ENCODE results near the gene KIAA0825.
A peak's percentile ranks its signal among the peaks of the same experiment; 100 is the strongest.
"Not testable (repeated sequence)": the region's sequence is repeated elsewhere in the genome, so short reads cannot be mapped to it uniquely, and the experiment has no call there.

Gene KIAA0825

GRCh38 chr5:94613583-94613982 lies 4.8 kb downstream of the KIAA0825 start:
- H3K4me3 Mint-ChIP-seq = no peak overlapping the region
- H3K27me3 Mint-ChIP-seq (ENCODE audit: low read depth, poor library complexity) = no peaks in the 10 kb centered on the region
- peaks cover 18% of the 10 kb centered on the region for H3K4me1 Mint-ChIP-seq
- no peaks in the 10 kb centered on the region for H3K36me3 Mint-ChIP-seq (ENCODE audit: low read depth)
- H3K9me3 Mint-ChIP-seq = no peaks in the 10 kb centered on the region
- DNase-seq = no peak
- no peak for TF ChIP-seq CTCF (IDR thresholded peaks at IDR 0.05)
- no peak overlapping the region for H3K27ac Mint-ChIP-seq

DNA sequence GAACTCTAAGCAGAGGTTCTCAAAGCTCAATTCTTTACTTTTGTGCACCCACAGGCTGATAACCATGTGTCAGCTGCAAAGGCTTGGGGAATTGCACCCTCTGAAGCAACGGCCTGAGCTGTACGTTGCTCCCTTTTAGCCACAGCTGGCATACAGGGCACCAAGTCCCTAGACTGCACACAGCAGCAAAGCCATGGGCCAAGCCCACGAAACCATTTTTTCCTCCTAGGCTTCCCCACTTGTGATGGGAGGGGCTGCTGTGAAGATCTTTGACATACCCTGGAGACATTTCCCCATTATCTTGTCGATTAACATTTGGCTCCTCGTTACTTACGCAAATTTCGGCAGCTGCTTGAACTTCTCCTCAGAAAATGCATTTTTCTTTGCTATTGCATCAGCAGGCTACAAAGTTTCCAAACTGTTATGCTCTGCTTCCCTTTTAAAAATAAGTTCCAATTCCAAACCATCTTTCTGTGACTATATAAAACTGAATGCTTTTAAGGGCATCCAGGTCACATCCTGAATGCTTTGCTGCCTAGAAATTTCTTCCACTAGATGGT lies 23.0 kb downstream of the KIAA0825 start:
- Mint-ChIP-seq H3K9me3 (no peaks in the 10 kb centered on the region), H3K27me3 (ENCODE audit: low read depth, poor library complexity) (no peaks in the 10 kb centered on the region), H3K4me1 (no peaks in the 10 kb centered on the region), H3K27ac (no peak overlapping the region), H3K4me3 (no peak overlapping the region), H3K36me3 (ENCODE audit: low read depth) (no peaks in the 10 kb centered on the region)
- DNase-seq = no peak
- no peak for TF ChIP-seq CTCF (IDR thresholded peaks at IDR 0.05)

GRCh38 chr5:94577466-94578245 lies 40.7 kb downstream of the KIAA0825 start:
- H3K27me3 Mint-ChIP-seq (ENCODE audit: low read depth, poor library complexity) = no peaks in the 10 kb centered on the region
- DNase-seq = no peak
- no peaks in the 10 kb centered on the region for H3K36me3 Mint-ChIP-seq (ENCODE audit: low read depth)
- no peak overlapping the region for H3K27ac Mint-ChIP-seq
- no peak for TF ChIP-seq CTCF (IDR thresholded peaks at IDR 0.05)
- H3K4me3 Mint-ChIP-seq = no peak overlapping the region
- H3K9me3 Mint-ChIP-seq = no peaks in the 10 kb centered on the region
- no peaks in the 10 kb centered on the region for H3K4me1 Mint-ChIP-seq

- TF ChIP-seq CTCF (IDR thresholded peaks at IDR 0.05) = no peak
- H3K27ac Mint-ChIP-seq = peak overlapping the region; percentile 19
- H3K36me3 Mint-ChIP-seq (ENCODE audit: low read depth) = no peaks in the 10 kb centered on the region
- no peaks in the 10 kb centered on the region for H3K27me3 Mint-ChIP-seq (ENCODE audit: low read depth, poor library complexity)
- no peaks in the 10 kb centered on the region for H3K4me1 Mint-ChIP-seq
- H3K4me3 Mint-ChIP-seq = no peak overlapping the region
- no peak for DNase-seq
- no peaks in the 10 kb centered on the region for H3K9me3 Mint-ChIP-seq
Observed at GRCh38 chr5:94575196-94575595, 43.2 kb downstream of the KIAA0825 start.

GRCh38 chr5:94573349-94573748 lies 45.1 kb downstream of the KIAA0825 start:
- H3K27ac Mint-ChIP-seq; H3K27me3 Mint-ChIP-seq (ENCODE audit: low read depth, poor library complexity); H3K4me1 Mint-ChIP-seq; H3K36me3 Mint-ChIP-seq (ENCODE audit: low read depth); DNase-seq; H3K9me3 Mint-ChIP-seq; H3K4me3 Mint-ChIP-seq: not testable (repeated sequence)

GRCh38 chr5:94571415-94571814 lies 47.0 kb downstream of the KIAA0825 start:
- no peaks in the 10 kb centered on the region for H3K4me1 Mint-ChIP-seq
- TF ChIP-seq CTCF (IDR thresholded peaks at IDR 0.05) = no peak
- H3K27ac Mint-ChIP-seq = no peak overlapping the region
- no peak for DNase-seq
- no peaks in the 10 kb centered on the region for H3K9me3 Mint-ChIP-seq
- H3K36me3 Mint-ChIP-seq (ENCODE audit: low read depth) = no peaks in the 10 kb centered on the region
- no peaks in the 10 kb centered on the region for H3K27me3 Mint-ChIP-seq (ENCODE audit: low read depth, poor library complexity)
- H3K4me3 Mint-ChIP-seq = no peak overlapping the region
